DOHH2 (cell line): ENCODE data around the gene C1QTNF5.

Experiments
- CTCF ChIP-seq: fragments of 200-600 bp; sonication (generic); IDR thresholded peaks from one replicate; pipeline ENCODE4 v1.5.1; 2014; ENCODE audit warnings: antibody characterized with exemption, mild to moderate bottlenecking, low read depth, low read length; ENCODE audit not compliant: poor library complexity, severe bottlenecking
- EZH2phosphoT487 ChIP-seq: fragments of 200-600 bp; sonication (generic); IDR thresholded peaks from 2 replicates; pipeline ENCODE4 v1.6.1; 2017; ENCODE audit warnings: borderline replicate concordance, mild to moderate bottlenecking, antibody characterized with exemption, low read length, moderate library complexity, mixed read lengths

- TF ChIP-seq CTCF: no peak
- no peak for TF ChIP-seq EZH2phosphoT487
These were observed 10.5 kb upstream of the C1QTNF5 start for GRCh38 chr11:119351232-119351631.
